NCI-H1694 treated with DMSO at 0.1 percent for 48 hours (cell line): ENCODE measurements around the gene CATSPER2.
"Not testable (repeated sequence)": the region's sequence is repeated elsewhere in the genome, so short reads cannot be mapped to it uniquely, and the experiment has no call there.

Experiments
- DNase-seq: peaks from one replicate; lab custom pipeline; 2025; lab: John Stamatoyannopoulos, UW

The CATSPER2 gene

DNA sequence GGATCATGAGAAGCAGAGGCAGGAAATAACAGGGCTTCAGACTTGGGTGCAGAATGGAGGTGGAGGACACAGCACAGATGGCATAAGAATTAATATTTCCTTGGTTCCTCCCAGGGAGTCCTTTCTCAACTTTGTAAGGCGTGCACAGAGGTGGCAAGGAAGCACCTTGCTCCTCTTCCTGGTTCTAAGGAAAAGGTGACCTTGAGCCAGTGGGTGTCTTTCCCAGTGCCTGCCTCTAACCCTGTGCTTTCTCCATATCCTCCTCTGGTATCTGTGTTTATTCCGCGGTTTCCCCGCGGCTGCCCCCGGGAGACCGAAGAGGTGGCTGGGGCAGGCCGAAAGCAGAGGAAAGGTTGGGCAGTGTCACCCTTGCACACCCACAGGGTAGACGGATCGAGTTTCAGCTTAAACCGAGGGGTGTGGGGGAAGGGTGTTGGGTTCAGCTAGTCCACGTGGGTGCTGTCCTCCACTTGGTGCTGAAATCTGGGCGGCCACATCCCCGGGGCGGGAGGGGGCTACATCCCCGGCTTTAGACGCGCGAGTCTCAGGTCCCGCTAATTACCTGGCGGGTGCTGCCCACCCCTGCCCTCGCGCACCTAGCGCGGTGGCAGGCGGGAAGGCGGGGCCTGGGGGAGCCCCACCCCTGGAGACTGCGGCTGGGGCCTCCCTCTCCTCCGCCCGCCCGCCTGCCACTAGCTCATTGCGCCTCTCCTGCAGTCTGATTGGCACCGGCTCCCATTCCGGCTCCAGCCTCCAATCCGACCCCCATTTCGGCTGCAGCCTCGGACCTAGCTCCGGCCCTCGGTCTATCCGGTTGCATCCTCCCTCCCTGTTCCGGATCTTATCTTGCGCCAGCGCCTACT is 55.1 kb downstream of the CATSPER2 start, which contains the start of gene CKMT1B:
Gene CKMT1B, plus strand, starts transcription at position 700 of the 863 bp plus-strand sequence. CDS start 192 bp downstream, outside the sequence.
- not testable (repeated sequence) for DNase-seq

DNA sequence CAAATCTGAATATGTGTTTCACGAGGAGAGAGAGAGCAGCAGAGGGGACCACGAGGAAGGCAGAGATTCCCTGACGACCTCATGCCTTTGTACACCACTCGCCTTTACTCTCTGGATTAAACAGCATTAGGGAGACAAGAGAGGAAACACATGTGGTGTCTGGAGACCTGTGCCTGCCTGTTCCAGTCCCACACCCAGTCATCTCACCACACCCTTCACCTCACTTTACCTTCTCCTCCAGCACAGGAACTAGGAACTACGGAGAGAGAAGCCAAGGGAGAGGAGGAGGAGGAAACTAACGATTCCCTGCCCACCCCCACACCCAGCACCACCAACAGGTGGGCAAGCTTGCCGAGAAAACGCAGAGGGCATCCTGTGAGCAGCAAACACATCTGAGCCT is 55.8 kb downstream of the CATSPER2 start:
- not testable (repeated sequence) for DNase-seq

DNA sequence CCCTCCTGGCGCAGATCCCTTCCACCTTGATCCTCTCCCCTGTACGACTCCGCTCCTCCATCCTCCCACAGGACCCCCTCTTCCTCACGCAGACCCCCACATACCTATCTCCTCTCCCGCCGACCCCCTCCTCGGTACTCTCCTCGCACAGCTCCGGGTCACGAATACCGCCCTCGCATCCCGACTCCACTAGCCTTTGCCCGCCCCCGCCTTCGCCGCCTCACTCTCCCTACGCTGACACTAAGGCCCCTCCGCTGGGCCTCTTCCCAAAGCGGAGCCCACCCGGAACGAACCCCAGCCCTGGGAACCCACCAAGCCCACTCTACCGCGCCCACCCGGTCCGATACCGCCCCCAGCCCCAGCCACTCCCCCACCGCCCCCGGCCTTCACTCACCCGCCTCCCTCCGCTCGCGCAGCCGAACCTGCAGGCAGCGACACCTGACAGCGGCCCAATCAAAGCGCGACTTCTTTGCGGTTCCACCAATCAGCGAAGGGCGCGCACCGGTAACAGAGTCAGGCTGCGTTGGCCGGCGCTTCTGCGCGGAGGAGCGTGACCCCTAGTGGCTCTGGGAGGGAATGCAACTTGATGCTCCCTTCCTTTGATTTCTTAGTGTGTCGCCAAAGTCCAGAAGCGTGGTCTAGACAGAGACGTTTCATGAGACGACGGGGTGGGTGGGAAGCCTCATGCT is 58.7 kb downstream of the CATSPER2 start, which contains the start of gene PPIP5K1:
Gene PPIP5K1, minus strand, starts transcription at position 431 of the 689 bp plus-strand sequence. CDS start 5,704 bp downstream, outside the sequence.
- not testable (repeated sequence) for DNase-seq
